ENCODE results near the gene STMP1.

Gene STMP1

DNA sequence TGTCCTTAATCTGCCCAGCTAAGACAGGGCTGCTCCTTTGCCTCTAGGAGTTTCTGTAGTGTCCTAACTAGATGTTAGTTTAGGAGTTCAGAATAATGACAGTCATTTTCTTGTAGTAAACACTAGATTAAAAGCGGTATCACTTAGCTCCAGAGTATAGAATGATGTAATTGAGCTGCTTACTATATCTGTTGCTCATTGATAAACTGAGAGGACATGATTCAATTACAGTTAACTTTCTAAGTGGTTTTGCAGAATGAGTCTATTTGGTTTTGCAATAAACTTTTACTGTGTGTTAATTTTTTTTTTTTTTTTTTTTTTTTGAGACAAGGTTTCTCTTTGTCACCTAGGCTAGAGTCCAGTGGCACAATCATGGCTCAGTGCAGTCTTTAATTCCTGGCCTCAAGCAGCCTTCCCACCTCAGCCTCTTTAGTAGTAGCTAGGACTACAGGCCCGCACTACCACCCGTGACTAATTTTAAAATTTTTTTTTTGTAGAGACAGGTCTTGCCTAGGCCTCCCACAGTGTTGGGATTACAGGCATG is 1.8 kb downstream of the STMP1 start:
- 0 out of 2 replicates have a peak overlapping the region, but pooled peaks have one; percentile 84 for H3K4me3 ChIP-seq (ENCODE audit: low read length)
- TF ChIP-seq EZH2phosphoT487 (IDR thresholded peaks at IDR 0.05; ENCODE audit: borderline replicate concordance, low read length): no peak
- TF ChIP-seq, protein P1, sequence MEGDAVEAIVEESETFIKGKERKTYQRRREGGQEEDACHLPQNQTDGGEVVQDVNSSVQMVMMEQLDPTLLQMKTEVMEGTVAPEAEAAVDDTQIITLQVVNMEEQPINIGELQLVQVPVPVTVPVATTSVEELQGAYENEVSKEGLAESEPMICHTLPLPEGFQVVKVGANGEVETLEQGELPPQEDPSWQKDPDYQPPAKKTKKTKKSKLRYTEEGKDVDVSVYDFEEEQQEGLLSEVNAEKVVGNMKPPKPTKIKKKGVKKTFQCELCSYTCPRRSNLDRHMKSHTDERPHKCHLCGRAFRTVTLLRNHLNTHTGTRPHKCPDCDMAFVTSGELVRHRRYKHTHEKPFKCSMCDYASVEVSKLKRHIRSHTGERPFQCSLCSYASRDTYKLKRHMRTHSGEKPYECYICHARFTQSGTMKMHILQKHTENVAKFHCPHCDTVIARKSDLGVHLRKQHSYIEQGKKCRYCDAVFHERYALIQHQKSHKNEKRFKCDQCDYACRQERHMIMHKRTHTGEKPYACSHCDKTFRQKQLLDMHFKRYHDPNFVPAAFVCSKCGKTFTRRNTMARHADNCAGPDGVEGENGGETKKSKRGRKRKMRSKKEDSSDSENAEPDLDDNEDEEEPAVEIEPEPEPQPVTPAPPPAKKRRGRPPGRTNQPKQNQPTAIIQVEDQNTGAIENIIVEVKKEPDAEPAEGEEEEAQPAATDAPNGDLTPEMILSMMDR (IDR thresholded peaks at IDR 0.05; ENCODE audit: low read depth, low read length, poor library complexity, severe bottlenecking): no peak
- no peaks in the 10 kb centered on the region for H3K27me3 ChIP-seq (ENCODE audit: control insufficient read depth, low read length)
- no peaks in the 10 kb centered on the region for H3K9me2 ChIP-seq (replicated peaks; ENCODE audit: control insufficient read depth, low read length)
- H3K4me2 ChIP-seq (ENCODE audit: low read length): peak overlapping the region; percentile 68
- peaks cover 19% of the 10 kb centered on the region for H3K4me1 ChIP-seq (ENCODE audit: control insufficient read depth, low read length)
- peaks cover 4% of the 10 kb centered on the region; the same call in 1 of the 2 replicates for H3K9me3 ChIP-seq (ENCODE audit: control insufficient read depth, insufficient read depth, low read length)
- no peak overlapping the region for H3K27ac ChIP-seq (ENCODE audit: low read depth, low read length)
- peaks cover 9% of the 10 kb centered on the region for H3K36me3 ChIP-seq (ENCODE audit: control insufficient read depth, low read length)
- peaks cover 63% of the 10 kb centered on the region for H3K79me2 ChIP-seq (ENCODE audit: control insufficient read depth, low read length)
- no peaks in the 10 kb centered on the region for H4K20me1 ChIP-seq (ENCODE audit: control insufficient read depth, insufficient read depth, low read depth, low read length)
- H3F3A ChIP-seq (ENCODE audit: control insufficient read depth, insufficient read depth): no peaks in the 10 kb centered on the region

DNA sequence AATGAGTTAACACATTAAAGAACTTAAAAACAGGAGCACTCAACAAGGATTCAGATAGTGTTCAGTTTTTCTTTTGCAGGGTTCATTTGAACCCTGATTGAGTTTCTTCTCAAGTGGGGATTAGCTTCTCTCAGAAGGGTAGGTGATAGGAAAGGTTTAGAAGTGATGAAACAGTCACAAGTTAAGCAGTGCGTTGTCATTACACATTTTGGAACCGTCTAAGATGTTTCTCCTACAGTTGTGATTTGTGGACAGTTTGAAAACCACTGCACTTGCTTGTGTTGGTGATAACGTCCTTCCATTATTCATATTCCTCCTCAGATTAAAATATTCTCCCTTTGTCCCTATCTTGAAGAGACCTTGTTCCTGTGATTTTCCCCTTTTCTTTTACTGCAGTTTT is 2.7 kb downstream of the STMP1 start:
- H3K27ac ChIP-seq (ENCODE audit: low read depth, low read length): no peak overlapping the region
- H3K36me3 ChIP-seq (ENCODE audit: control insufficient read depth, low read length): peaks cover 10% of the 10 kb centered on the region
- peaks cover 19% of the 10 kb centered on the region for H3K4me1 ChIP-seq (ENCODE audit: control insufficient read depth, low read length)
- no peaks in the 10 kb centered on the region for H3K27me3 ChIP-seq (ENCODE audit: control insufficient read depth, low read length)
- no peak overlapping the region for H3K4me2 ChIP-seq (ENCODE audit: low read length)
- TF ChIP-seq EZH2phosphoT487 (IDR thresholded peaks at IDR 0.05; ENCODE audit: borderline replicate concordance, low read length): no peak
- TF ChIP-seq, protein P1 (IDR thresholded peaks at IDR 0.05; ENCODE audit: low read depth, low read length, poor library complexity, severe bottlenecking): no peak
- no peak overlapping the region for H3K4me3 ChIP-seq (ENCODE audit: low read length)
- no peaks in the 10 kb centered on the region; the same call in 1 of the 2 replicates for H4K20me1 ChIP-seq (ENCODE audit: control insufficient read depth, insufficient read depth, low read depth, low read length)
- no peaks in the 10 kb centered on the region for H3F3A ChIP-seq (ENCODE audit: control insufficient read depth, insufficient read depth)
- peaks cover 73% of the 10 kb centered on the region for H3K79me2 ChIP-seq (ENCODE audit: control insufficient read depth, low read length)
- H3K9me2 ChIP-seq (replicated peaks; ENCODE audit: control insufficient read depth, low read length): no peaks in the 10 kb centered on the region
- peaks cover 4% of the 10 kb centered on the region; the same call in 1 of the 2 replicates for H3K9me3 ChIP-seq (ENCODE audit: control insufficient read depth, insufficient read depth, low read length)

DNA sequence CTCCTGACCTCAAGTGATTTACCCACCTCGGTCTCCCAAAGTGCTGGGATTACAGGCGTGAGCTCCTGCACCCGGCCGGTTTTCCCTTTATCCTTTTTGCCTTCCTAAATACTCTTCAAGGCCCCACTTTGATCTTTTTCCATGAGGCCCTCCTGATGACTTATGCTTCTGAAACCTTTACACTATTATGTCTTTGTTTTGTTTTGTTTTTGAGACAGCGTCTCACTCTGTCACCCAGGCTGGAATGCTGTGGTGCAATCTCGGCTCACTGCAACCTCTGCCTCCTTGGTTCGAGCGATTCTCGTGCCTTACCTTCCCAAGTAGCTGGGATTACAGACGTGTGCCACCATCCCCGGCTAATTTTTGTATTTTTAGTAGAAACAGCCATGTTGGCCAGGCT is 3.8 kb downstream of the STMP1 start:
- H3K79me2 ChIP-seq (ENCODE audit: control insufficient read depth, low read length): peaks cover 84% of the 10 kb centered on the region
- H3K27me3 ChIP-seq (ENCODE audit: control insufficient read depth, low read length): no peaks in the 10 kb centered on the region
- peaks cover 13% of the 10 kb centered on the region for H3K36me3 ChIP-seq (ENCODE audit: control insufficient read depth, low read length)
- H3F3A ChIP-seq (ENCODE audit: control insufficient read depth, insufficient read depth): no peaks in the 10 kb centered on the region
- H3K4me1 ChIP-seq (ENCODE audit: control insufficient read depth, low read length): peaks cover 19% of the 10 kb centered on the region
- no peaks in the 10 kb centered on the region for H3K9me2 ChIP-seq (replicated peaks; ENCODE audit: control insufficient read depth, low read length)
- no peak overlapping the region for H3K27ac ChIP-seq (ENCODE audit: low read depth, low read length)
- peaks cover 4% of the 10 kb centered on the region; the same call in 1 of the 2 replicates for H3K9me3 ChIP-seq (ENCODE audit: control insufficient read depth, insufficient read depth, low read length)
- no peaks in the 10 kb centered on the region; the same call in 1 of the 2 replicates for H4K20me1 ChIP-seq (ENCODE audit: control insufficient read depth, insufficient read depth, low read depth, low read length)
- H3K4me2 ChIP-seq (ENCODE audit: low read length): no peak overlapping the region
- H3K4me3 ChIP-seq (ENCODE audit: low read length): no peak overlapping the region
- TF ChIP-seq EZH2phosphoT487 (IDR thresholded peaks at IDR 0.05; ENCODE audit: borderline replicate concordance, low read length): no peak
- TF ChIP-seq, protein P1 (IDR thresholded peaks at IDR 0.05; ENCODE audit: low read depth, low read length, poor library complexity, severe bottlenecking): no peak

Data from DOHH2 (cell line).